HepG2 (cell line): ENCODE results near the gene NUDT9. TPM values are rescaled to one million over a fixed set of nuclear protein-coding genes. Genes with fewer than 3 reads are reported as not detected.

Experiments used
- ATF1 ChIP-seq: IDR thresholded peaks from 2 replicates; pipeline ENCODE4 v1.6.1; 2016; ENCODE audit warnings: mild to moderate bottlenecking, control low read depth
- CBFB ChIP-seq: sonication (generic); formaldehyde crosslinking; IDR thresholded peaks from 2 replicates; pipeline ENCODE4 v1.4.0; 2020; ENCODE audit warnings: missing genetic modification reagents
- CBX5 ChIP-seq: sonication (generic); formaldehyde crosslinking; IDR thresholded peaks from 2 replicates; pipeline ENCODE4 v1.4.0; 2020; ENCODE audit warnings: missing genetic modification reagents, borderline replicate concordance
- GFI1 ChIP-seq: sonication (generic); formaldehyde crosslinking; IDR thresholded peaks from 2 replicates; pipeline ENCODE4 v1.5.0; 2020; ENCODE audit warnings: missing genetic modification reagents, mild to moderate bottlenecking, borderline replicate concordance
- GPN1 ChIP-seq: sonication (generic); formaldehyde crosslinking; IDR thresholded peaks from 2 replicates; pipeline ENCODE4 v1.5.1; 2020; ENCODE audit warnings: missing genetic modification reagents, borderline replicate concordance
- GZF1 ChIP-seq: sonication (generic); formaldehyde crosslinking; IDR thresholded peaks from 2 replicates; pipeline ENCODE4 v1.5.1; 2020; ENCODE audit warnings: mild to moderate bottlenecking, missing genetic modification reagents
- JARID2 ChIP-seq: sonication (generic); formaldehyde crosslinking; IDR thresholded peaks from 2 replicates; pipeline ENCODE4 v1.8.1; 2023; ENCODE audit warnings: missing genetic modification reagents, inconsistent platforms; ENCODE audit not compliant: insufficient replicate concordance
- KDM2A ChIP-seq: sonication (generic); formaldehyde crosslinking; IDR thresholded peaks from 2 replicates; pipeline ENCODE4 v1.4.0; 2020; ENCODE audit warnings: low read depth, missing genetic modification reagents, borderline replicate concordance
- NFE2L2 ChIP-seq: fragments of 150-350 bp; IDR thresholded peaks from 2 replicates; pipeline ENCODE4 v1.6.1; 2014; ENCODE audit warnings: low read length
- ONECUT2 ChIP-seq: sonication (generic); formaldehyde crosslinking; IDR thresholded peaks from 2 replicates; pipeline ENCODE4 v1.4.0; 2020; ENCODE audit warnings: missing genetic modification reagents
- SCMH1 ChIP-seq: sonication (generic); formaldehyde crosslinking; IDR thresholded peaks from 2 replicates; pipeline ENCODE4 v1.9.0; 2021; ENCODE audit warnings: missing genetic modification reagents, mild to moderate bottlenecking, borderline replicate concordance
- SIX1 ChIP-seq: sonication (generic); formaldehyde crosslinking; IDR thresholded peaks from 2 replicates; pipeline ENCODE4 v1.4.0; 2020; ENCODE audit warnings: missing genetic modification reagents, borderline replicate concordance
- SMC3 ChIP-seq: IDR thresholded peaks from 2 replicates; pipeline ENCODE4 v1.6.1; 2011; ENCODE audit warnings: low read length, improper control_type of control experiment
- SNAPC2 ChIP-seq: sonication (generic); formaldehyde crosslinking; IDR thresholded peaks from 2 replicates; pipeline ENCODE4 v1.8.1; 2022; ENCODE audit warnings: mild to moderate bottlenecking, missing genetic modification reagents
- SSRP1 ChIP-seq: IDR thresholded peaks from 2 replicates; pipeline ENCODE4 v1.6.1; 2016; ENCODE audit warnings: control low read depth
- THAP11 ChIP-seq: IDR thresholded peaks from 2 replicates; pipeline ENCODE4 v1.6.1; 2016; ENCODE audit warnings: missing biosample characterization, missing genetic modification reagents
- ZNF564 ChIP-seq: sonication (generic); formaldehyde crosslinking; IDR thresholded peaks from 2 replicates; pipeline ENCODE4 v1.8.1; 2023; ENCODE audit warnings: mild to moderate bottlenecking, missing genetic modification reagents
- ZNF775 ChIP-seq: sonication (generic); formaldehyde crosslinking; IDR thresholded peaks from 2 replicates; pipeline ENCODE4 v1.4.0; 2020; ENCODE audit warnings: missing genetic modification reagents, mild to moderate bottlenecking, moderate library complexity, borderline replicate concordance
- ZNF891 ChIP-seq: sonication (generic); formaldehyde crosslinking; IDR thresholded peaks from 2 replicates; pipeline ENCODE4 v1.5.0; 2020; ENCODE audit warnings: mild to moderate bottlenecking, missing genetic modification reagents
- ZSCAN31 ChIP-seq: sonication (generic); formaldehyde crosslinking; IDR thresholded peaks from 2 replicates; pipeline ENCODE4 v1.5.0; 2020; ENCODE audit warnings: low read depth, mild to moderate bottlenecking, missing genetic modification reagents
- polyA plus RNA-seq, 8 experiments: library from polyadenylated mRNA; depleted of rRNA in 3 of 8; stranded (reverse) in 7 of 8; unstranded in 1 of 8; fragments of >200 nt; fragmentation: Illumina TruSeq in 4 of 8; extraction: Trizol in 4 of 8; gene quantifications; 2 replicates each; pipeline versions ENCODE4 v1.2.1 to v1.2.3, GENCODE V29; 2011 to 2016; ENCODE audit warnings: low read depth in 4 of 8, missing spikeins in 1 of 8, mixed read lengths in 1 of 8; ENCODE audit not compliant: insufficient read depth in 1 of 8
- total RNA-seq, 5 experiments: library from RNA; depleted of rRNA; stranded (reverse); fragments of >200 nt; fragmentation: Illumina TruSeq; extraction: Trizol; gene quantifications; 2 replicates each; pipeline ENCODE4 v1.2.3, GENCODE V29; 2016; ENCODE audit warnings: low read depth in 1 of 5
- TF ChIP-seq, protein P1 (sequence below): sonication (generic); formaldehyde crosslinking; IDR thresholded peaks from 2 replicates; pipeline ENCODE4 v1.4.0; 2020; ENCODE audit warnings: missing genetic modification reagents
- TF ChIP-seq, protein P2 (sequence below): sonication (generic); formaldehyde crosslinking; IDR thresholded peaks from 2 replicates; pipeline ENCODE4 v1.5.0; 2020; ENCODE audit warnings: missing genetic modification reagents, mild to moderate bottlenecking, borderline replicate concordance
- TF ChIP-seq, protein P3 (sequence below): sonication (generic); formaldehyde crosslinking; IDR thresholded peaks from 2 replicates; pipeline ENCODE4 v1.9.0; 2021; ENCODE audit warnings: missing genetic modification reagents, borderline replicate concordance
- TF ChIP-seq, protein P4 (sequence below): sonication (generic); formaldehyde crosslinking; IDR thresholded peaks from 2 replicates; pipeline ENCODE4 v1.5.1; 2020; ENCODE audit warnings: mild to moderate bottlenecking, missing genetic modification reagents, moderate library complexity

The NUDT9 gene
- total and polyA plus RNA-seq, 2 of the 13 experiments (the other 11 are each of a cell fraction or from before 2014, with no cell fraction given): 10.4 to 12.3 TPM

DNA sequence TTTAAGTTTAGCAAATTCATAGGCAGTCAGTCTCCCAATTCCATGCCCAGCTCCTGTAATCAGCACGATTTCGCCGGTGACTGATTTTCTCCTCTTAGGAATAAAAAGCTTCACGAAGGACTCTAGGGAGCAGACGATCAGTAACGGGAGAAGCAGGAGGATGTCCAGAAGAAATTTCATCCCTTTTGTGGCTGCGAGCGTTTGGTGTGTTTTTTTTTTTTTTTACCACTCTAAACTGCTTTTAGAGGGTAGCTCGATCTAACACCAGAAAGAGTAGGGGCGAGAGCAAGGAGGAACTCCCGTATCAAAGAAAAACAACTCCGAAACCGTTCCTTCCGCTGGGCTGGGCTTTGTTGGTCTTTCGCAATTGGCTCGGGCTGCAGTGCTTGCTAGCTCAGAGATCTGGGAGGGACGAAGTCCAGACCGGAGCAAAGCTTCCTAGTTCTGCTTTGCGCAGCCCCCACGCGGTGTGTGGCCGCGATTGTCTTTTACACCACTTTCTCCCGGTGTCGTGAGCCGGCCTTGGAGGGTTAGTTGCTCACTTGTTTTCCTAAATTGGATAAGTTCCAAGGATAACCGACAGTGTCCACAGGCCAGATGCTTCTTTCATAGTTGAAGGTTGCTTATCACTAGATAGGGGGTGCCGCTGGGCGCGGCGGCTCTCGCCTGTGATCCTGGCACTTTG lies 31.3 kb upstream of the NUDT9 start, which contains the start of gene HSD17B11 (continued):
- TF ChIP-seq THAP11 (CRISPR knock-in tag) (peak; percentile 78), CBFB (peak; percentile 68), KDM2A (CRISPR knock-in tag) (peak; percentile 81; the same call in 1 of the 2 replicates), GFI1 (CRISPR knock-in tag) (peak; percentile 83; the same call in 1 of the 2 replicates), SIX1 (CRISPR knock-in tag) (peak; percentile 75; the same call in 1 of the 2 replicates), ATF1 (no peak), GZF1 (CRISPR knock-in tag) (peak; percentile 83), ONECUT2 (CRISPR knock-in tag) (peak; percentile 20; the same call in 1 of the 2 replicates), JARID2 (CRISPR knock-in tag) (no peak), ZNF564 (CRISPR knock-in tag) (no peak), SNAPC2 (CRISPR knock-in tag) (peak; percentile 43; the same call in 1 of the 2 replicates), ZNF891 (CRISPR knock-in tag) (0 out of 2 replicates have a peak, but pooled peaks have one; percentile 50), NFE2L2 (no peak), SSRP1 (CRISPR knock-in tag) (peak; percentile 77; the same call in 1 of the 2 replicates), SCMH1 (CRISPR knock-in tag) (no peak), GPN1 (CRISPR knock-in tag) (no peak), ZNF775 (no peak), ZSCAN31 (CRISPR knock-in tag) (peak; percentile 86), SMC3 (peak; percentile 40; the same call in 1 of the 2 replicates), CBX5 (peak; percentile 81; the same call in 1 of the 2 replicates)
- TF ChIP-seq, protein P1, sequence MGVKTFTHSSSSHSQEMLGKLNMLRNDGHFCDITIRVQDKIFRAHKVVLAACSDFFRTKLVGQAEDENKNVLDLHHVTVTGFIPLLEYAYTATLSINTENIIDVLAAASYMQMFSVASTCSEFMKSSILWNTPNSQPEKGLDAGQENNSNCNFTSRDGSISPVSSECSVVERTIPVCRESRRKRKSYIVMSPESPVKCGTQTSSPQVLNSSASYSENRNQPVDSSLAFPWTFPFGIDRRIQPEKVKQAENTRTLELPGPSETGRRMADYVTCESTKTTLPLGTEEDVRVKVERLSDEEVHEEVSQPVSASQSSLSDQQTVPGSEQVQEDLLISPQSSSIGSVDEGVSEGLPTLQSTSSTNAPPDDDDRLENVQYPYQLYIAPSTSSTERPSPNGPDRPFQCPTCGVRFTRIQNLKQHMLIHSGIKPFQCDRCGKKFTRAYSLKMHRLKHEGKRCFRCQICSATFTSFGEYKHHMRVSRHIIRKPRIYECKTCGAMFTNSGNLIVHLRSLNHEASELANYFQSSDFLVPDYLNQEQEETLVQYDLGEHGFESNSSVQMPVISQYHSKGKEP (CRISPR knock-in tag): no peak
- TF ChIP-seq, protein P2, sequence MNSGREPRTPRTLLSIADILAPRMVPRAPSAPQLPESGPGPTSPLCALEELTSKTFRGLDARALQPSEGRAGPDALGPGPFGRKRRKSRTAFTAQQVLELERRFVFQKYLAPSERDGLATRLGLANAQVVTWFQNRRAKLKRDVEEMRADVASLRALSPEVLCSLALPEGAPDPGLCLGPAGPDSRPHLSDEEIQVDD: no peak
- TF ChIP-seq, protein P3, sequence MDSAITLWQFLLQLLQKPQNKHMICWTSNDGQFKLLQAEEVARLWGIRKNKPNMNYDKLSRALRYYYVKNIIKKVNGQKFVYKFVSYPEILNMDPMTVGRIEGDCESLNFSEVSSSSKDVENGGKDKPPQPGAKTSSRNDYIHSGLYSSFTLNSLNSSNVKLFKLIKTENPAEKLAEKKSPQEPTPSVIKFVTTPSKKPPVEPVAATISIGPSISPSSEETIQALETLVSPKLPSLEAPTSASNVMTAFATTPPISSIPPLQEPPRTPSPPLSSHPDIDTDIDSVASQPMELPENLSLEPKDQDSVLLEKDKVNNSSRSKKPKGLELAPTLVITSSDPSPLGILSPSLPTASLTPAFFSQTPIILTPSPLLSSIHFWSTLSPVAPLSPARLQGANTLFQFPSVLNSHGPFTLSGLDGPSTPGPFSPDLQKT (CRISPR knock-in tag): no peak
- TF ChIP-seq, protein P4, sequence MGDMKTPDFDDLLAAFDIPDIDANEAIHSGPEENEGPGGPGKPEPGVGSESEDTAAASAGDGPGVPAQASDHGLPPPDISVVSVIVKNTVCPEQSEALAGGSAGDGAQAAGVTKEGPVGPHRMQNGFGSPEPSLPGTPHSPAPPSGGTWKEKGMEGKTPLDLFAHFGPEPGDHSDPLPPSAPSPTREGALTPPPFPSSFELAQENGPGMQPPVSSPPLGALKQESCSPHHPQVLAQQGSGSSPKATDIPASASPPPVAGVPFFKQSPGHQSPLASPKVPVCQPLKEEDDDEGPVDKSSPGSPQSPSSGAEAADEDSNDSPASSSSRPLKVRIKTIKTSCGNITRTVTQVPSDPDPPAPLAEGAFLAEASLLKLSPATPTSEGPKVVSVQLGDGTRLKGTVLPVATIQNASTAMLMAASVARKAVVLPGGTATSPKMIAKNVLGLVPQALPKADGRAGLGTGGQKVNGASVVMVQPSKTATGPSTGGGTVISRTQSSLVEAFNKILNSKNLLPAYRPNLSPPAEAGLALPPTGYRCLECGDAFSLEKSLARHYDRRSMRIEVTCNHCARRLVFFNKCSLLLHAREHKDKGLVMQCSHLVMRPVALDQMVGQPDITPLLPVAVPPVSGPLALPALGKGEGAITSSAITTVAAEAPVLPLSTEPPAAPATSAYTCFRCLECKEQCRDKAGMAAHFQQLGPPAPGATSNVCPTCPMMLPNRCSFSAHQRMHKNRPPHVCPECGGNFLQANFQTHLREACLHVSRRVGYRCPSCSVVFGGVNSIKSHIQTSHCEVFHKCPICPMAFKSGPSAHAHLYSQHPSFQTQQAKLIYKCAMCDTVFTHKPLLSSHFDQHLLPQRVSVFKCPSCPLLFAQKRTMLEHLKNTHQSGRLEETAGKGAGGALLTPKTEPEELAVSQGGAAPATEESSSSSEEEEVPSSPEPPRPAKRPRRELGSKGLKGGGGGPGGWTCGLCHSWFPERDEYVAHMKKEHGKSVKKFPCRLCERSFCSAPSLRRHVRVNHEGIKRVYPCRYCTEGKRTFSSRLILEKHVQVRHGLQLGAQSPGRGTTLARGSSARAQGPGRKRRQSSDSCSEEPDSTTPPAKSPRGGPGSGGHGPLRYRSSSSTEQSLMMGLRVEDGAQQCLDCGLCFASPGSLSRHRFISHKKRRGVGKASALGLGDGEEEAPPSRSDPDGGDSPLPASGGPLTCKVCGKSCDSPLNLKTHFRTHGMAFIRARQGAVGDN: peak; percentile 88
